ENCODE results near the gene NT5C.
"Not testable (repeated sequence)": the region's sequence is repeated elsewhere in the genome, so short reads cannot be mapped to it uniquely, and the experiment has no call there.

Gene NT5C

DNA sequence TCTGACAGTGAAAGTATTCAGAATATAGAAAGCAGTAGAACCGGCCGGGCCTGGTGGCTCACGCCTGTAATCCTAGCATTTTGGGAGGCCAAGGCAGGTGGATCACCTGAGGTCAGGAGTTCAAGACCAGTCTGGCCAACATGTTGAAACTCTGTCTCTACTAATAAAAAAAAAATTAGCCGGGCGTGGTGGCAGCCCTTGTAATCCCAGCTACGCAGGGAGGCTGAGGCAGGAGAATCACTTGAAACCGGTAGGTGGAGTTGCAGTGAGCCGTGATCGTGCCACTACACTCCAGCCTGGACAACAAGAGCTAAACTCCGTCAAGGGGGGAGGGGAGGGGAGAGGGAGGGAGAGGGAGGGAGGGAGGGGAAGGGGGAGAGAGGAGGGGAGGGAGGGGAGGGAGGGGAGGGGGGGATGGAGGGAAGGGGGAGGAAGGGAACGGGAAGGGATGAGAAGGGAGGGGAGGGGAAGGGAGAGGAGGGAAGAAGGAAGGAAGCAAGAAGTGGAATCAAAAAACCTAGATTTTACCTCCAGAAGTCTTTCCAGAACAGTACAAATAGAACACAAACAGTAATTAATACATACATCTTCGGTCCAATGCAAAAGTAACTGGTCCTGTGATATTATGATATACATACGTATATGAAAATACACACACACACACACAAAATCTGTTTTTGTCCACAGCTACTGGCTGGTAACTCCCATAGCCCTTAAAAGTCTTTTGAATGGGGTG lies 10.9 kb upstream of the NT5C start:
- Histone ChIP-seq H3K36me3 (ENCODE audit: insufficient read depth) (peaks cover 16% of the 10 kb centered on the region; the same call in 1 of the 2 replicates), H3K79me2 (ENCODE audit: insufficient read depth, low read depth) (peaks cover 6% of the 10 kb centered on the region), H3K4me2 (no peak overlapping the region), H2AFZ (ENCODE audit: low read depth) (no peak overlapping the region), H3K27me3 (ENCODE audit: insufficient read depth, low read depth) (no peaks in the 10 kb centered on the region), H3K4me1 (ENCODE audit: low read depth, poor library complexity, severe bottlenecking) (peaks cover 3% of the 10 kb centered on the region), H3K27ac (no peak overlapping the region), H4K20me1 (ENCODE audit: insufficient read depth) (no peaks in the 10 kb centered on the region), H3K4me3 (IDR thresholded peaks at IDR 0.05; ENCODE audit: insufficient read depth, low read depth, low read length) (no peak overlapping the region), H3K9ac (no peak overlapping the region)
- no peak for TF ChIP-seq CTCF (conservative IDR thresholded peaks at IDR 0.05; ENCODE audit: low read depth, low read length)

- Histone ChIP-seq H3K4me2 (no peak overlapping the region), H2AFZ (ENCODE audit: low read depth) (no peak overlapping the region), H4K20me1 (ENCODE audit: insufficient read depth) (no peaks in the 10 kb centered on the region), H3K79me2 (ENCODE audit: insufficient read depth, low read depth) (no peaks in the 10 kb centered on the region), H3K4me1 (ENCODE audit: low read depth, poor library complexity, severe bottlenecking) (peaks cover under 1% of the 10 kb centered on the region), H3K27me3 (ENCODE audit: insufficient read depth, low read depth) (no peaks in the 10 kb centered on the region), H3K27ac (no peak overlapping the region), H3K9ac (no peak overlapping the region), H3K36me3 (ENCODE audit: insufficient read depth) (peaks cover 5% of the 10 kb centered on the region; the same call in 1 of the 2 replicates), H3K4me3 (IDR thresholded peaks at IDR 0.05; ENCODE audit: insufficient read depth, low read depth, low read length) (no peak overlapping the region)
- no peak for TF ChIP-seq CTCF (conservative IDR thresholded peaks at IDR 0.05; ENCODE audit: low read depth, low read length)
Measured at GRCh38 chr17:75138519-75138918, 7.0 kb upstream of the NT5C start.

DNA sequence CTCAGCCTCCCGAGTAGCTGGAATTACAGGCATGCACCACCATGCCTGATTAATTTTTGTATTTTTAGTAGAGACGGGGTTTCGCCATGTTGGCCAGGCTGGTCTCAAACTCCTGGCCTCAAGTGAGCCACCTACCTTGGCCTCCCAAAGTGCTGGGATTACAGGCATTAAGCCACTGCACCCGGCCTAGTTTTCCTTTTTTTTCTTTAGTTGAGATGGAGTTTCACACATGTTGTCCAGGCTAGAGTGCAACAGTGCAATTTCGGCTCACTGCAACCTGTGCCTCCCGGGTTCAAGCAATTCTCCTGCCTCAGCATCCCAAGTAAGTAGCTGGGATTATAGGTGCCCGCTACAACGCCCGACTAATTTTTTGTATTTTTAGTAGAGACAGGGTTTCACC lies 6.2 kb upstream of the NT5C start:
- H3K9ac ChIP-seq; H3K79me2 ChIP-seq (ENCODE audit: insufficient read depth, low read depth); H3K4me1 ChIP-seq (ENCODE audit: low read depth, poor library complexity, severe bottlenecking); H3K27ac ChIP-seq; H3K27me3 ChIP-seq (ENCODE audit: insufficient read depth, low read depth); H2AFZ ChIP-seq (ENCODE audit: low read depth); H3K36me3 ChIP-seq (ENCODE audit: insufficient read depth); H3K4me2 ChIP-seq; H4K20me1 ChIP-seq (ENCODE audit: insufficient read depth); H3K4me3 ChIP-seq (IDR thresholded peaks at IDR 0.05; ENCODE audit: insufficient read depth, low read depth, low read length): not testable (repeated sequence)

DNA sequence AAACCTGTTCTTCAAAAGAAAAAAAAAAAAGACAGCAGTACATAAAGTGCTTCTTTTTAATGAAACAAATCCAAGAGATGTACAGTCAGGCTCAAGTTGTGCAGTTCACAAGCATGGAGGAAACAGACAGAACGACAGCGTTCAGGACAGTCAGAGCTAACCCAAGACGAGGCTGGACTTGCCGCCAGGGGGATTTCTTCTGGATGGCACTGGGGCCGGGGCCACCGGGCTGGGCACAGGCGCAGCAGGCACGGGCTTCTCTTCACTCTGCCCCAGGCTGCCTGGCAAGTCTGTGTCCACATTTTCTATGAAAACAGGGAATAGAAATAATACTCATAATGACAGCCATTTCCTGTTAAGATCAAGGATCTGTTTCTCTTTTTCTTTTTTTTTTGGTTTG lies 4.4 kb upstream of the NT5C start:
- H3K79me2 ChIP-seq (ENCODE audit: insufficient read depth, low read depth) = 0 out of 2 replicates have a peak, but pooled peaks cover 1% of the 10 kb centered on the region
- no peak for TF ChIP-seq CTCF (conservative IDR thresholded peaks at IDR 0.05; ENCODE audit: low read depth, low read length)
- H3K4me2 ChIP-seq = no peak overlapping the region
- no peaks in the 10 kb centered on the region for H3K27me3 ChIP-seq (ENCODE audit: insufficient read depth, low read depth)
- H4K20me1 ChIP-seq (ENCODE audit: insufficient read depth) = no peaks in the 10 kb centered on the region
- no peak overlapping the region for H3K4me3 ChIP-seq (IDR thresholded peaks at IDR 0.05; ENCODE audit: insufficient read depth, low read depth, low read length)
- H3K4me1 ChIP-seq (ENCODE audit: low read depth, poor library complexity, severe bottlenecking) = peaks cover 15% of the 10 kb centered on the region
- H3K9ac ChIP-seq = no peak overlapping the region
- H3K27ac ChIP-seq = no peak overlapping the region
- H2AFZ ChIP-seq (ENCODE audit: low read depth) = no peak overlapping the region
- H3K36me3 ChIP-seq (ENCODE audit: insufficient read depth) = no peaks in the 10 kb centered on the region; the same call in 1 of the 2 replicates

DNA sequence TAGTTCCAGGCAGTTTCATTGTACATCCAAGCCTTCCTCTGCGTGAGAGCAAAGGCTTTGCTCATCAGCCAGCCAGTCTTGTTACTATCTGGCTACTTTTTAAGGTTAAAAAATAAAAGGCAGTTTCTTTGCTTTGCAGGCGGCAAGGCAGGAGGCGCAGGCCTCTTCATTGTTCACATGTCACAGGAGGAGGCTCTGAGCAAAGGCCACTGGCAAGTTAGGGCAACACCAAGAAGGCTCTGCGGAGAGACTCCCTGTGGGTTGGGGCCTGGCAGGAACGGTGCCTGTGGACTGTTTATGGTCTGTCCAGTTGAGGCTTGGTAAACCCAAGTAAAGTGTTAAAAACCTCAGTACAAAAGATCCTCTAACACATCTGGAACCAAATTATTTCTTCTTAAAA lies 3.9 kb upstream of the NT5C start:
- Histone ChIP-seq H3K27me3 (ENCODE audit: insufficient read depth, low read depth) (no peaks in the 10 kb centered on the region), H4K20me1 (ENCODE audit: insufficient read depth) (no peaks in the 10 kb centered on the region), H3K9ac (no peak overlapping the region), H3K36me3 (ENCODE audit: insufficient read depth) (no peaks in the 10 kb centered on the region; the same call in 1 of the 2 replicates), H3K4me2 (no peak overlapping the region), H2AFZ (ENCODE audit: low read depth) (no peak overlapping the region), H3K4me3 (IDR thresholded peaks at IDR 0.05; ENCODE audit: insufficient read depth, low read depth, low read length) (no peak overlapping the region), H3K79me2 (ENCODE audit: insufficient read depth, low read depth) (peaks cover 6% of the 10 kb centered on the region; the same call in 1 of the 2 replicates), H3K4me1 (ENCODE audit: low read depth, poor library complexity, severe bottlenecking) (peaks cover 19% of the 10 kb centered on the region), H3K27ac (no peak overlapping the region)
- no peak for TF ChIP-seq CTCF (conservative IDR thresholded peaks at IDR 0.05; ENCODE audit: low read depth, low read length)

DNA sequence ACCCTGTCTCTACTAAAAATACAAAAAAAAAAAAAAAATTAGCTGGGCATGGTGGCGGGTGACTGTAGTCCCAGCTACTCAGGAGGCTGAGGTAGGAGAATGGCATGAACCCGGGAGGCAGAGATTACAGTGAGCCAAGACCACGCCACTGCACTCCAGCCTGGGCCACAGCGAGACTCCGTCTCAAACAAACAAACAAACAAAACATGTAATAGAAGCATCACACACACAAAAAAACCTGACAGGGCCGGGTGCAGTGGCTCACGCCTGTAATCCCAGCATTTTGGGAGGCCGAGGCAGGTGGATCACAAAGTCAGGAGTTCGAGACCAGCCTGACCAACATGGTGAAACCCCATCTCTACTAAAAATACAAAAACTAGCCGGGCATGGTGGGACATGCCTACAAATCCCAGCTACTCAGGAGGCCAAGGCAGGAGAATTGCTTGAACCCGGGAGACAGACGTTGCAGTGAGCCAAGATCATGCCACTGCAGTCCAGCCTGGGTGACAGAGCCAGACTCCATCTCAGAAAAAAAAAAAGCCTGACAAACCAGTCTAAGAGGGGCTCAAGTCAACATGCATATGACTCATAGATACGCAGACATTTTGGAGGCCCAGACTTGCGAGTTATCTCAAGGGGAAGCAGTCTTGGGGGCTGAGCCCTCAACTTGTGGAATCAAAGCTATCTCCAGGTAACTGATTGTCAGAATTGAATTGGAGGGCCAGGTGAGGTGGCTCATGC lies 2.2 kb upstream of the NT5C start:
- not testable (repeated sequence) for H2AFZ ChIP-seq (ENCODE audit: low read depth); H4K20me1 ChIP-seq (ENCODE audit: insufficient read depth); H3K36me3 ChIP-seq (ENCODE audit: insufficient read depth); H3K4me2 ChIP-seq; H3K27me3 ChIP-seq (ENCODE audit: insufficient read depth, low read depth); H3K9ac ChIP-seq; H3K4me3 ChIP-seq (IDR thresholded peaks at IDR 0.05; ENCODE audit: insufficient read depth, low read depth, low read length); H3K27ac ChIP-seq; H3K79me2 ChIP-seq (ENCODE audit: insufficient read depth, low read depth)
- peaks cover 24% of the 10 kb centered on the region for H3K4me1 ChIP-seq (ENCODE audit: low read depth, poor library complexity, severe bottlenecking)

Measured in KMS-11 (cell line).